ENCODE measurements around the gene EDAR. TPM values are rescaled to one million over a fixed set of nuclear protein-coding genes. Genes with fewer than 3 reads are reported as not detected.

The EDAR gene
- total and polyA plus RNA-seq, 2 of the 8 experiments (the other 6 are each of a cell fraction or from before 2014, with no cell fraction given), result not detected

GRCh38 chr2:108983610-108984009, 5.4 kb downstream of the EDAR start (continued):
- no peak for TF ChIP-seq SP2 (IDR thresholded peaks at IDR 0.05; ENCODE audit: low read length)

Measured in H1 (cell line).